Right renal pelvis (tissue), 4 donors: Measurements from ENCODE around the gene CDKL2. TPM values are rescaled to one million over a fixed set of nuclear protein-coding genes. Genes with fewer than 3 reads are reported as not detected.
"Not testable (repeated sequence)": the region's sequence is repeated elsewhere in the genome, so short reads cannot be mapped to it uniquely, and the experiment has no call there.

Source experiments
- DNase-seq, 4 donors: peaks; one replicate each; pipeline ENCODE4 v3.0.0-alpha.2; 2013; ENCODE audit warnings: low read depth in 4 of 4, low spot score in 3 of 4, missing footprints in 1 of 4
- polyA plus RNA-seq, 4 donors: library from polyadenylated mRNA; unstranded; fragments of 120-200 nt; gene quantifications; one replicate each; pipeline ENCODE4 v1.2.1, GENCODE V29; 2013; ENCODE audit not compliant: insufficient read length in 4 of 4

CDKL2 gene
- 10 to 100 TPM; 11.2 to 13.5 (median 12.6) TPM for polyA plus RNA-seq

GRCh38 chr4:75630174-75630936, at the start of gene CDKL2:
Gene CDKL2, minus strand, starts transcription at chr4:75630528. Its CDS starts 4,540 bp downstream, at chr4:75625988.
- DNase-seq = peak; percentile 75 to 79 (median 77)

GRCh38 chr4:75678965-75679364, 48.6 kb upstream of the CDKL2 start:
- DNase-seq = no peak

- no peak for DNase-seq
Observed at GRCh38 chr4:75678473-75678872, 48.1 kb upstream of the CDKL2 start.

GRCh38 chr4:75675004-75675531, 44.7 kb upstream of the CDKL2 start:
- DNase-seq = no peak

GRCh38 chr4:75673959-75674328, 43.6 kb upstream of the CDKL2 start:
- DNase-seq = peak in 1 of 4 donors; percentile 3

GRCh38 chr4:75673027-75673958, 43.0 kb upstream of the CDKL2 start, which contains the start of gene G3BP2:
Gene G3BP2, minus strand, starts transcription at chr4:75673411. Its CDS starts 11,386 bp downstream, at chr4:75662025.
- peak; percentile 96 to 97 (median 96) for DNase-seq

GRCh38 chr4:75672461-75673026, 42.2 kb upstream of the CDKL2 start:
- peak; percentile 42 to 58 (median 49) for DNase-seq

GRCh38 chr4:75671802-75672421, 41.6 kb upstream of the CDKL2 start:
- DNase-seq = peak in 1 of 4 donors; percentile 5

- no peak for DNase-seq
Observed at GRCh38 chr4:75668596-75668995, 38.3 kb upstream of the CDKL2 start.

GRCh38 chr4:75667636-75668035, 37.3 kb upstream of the CDKL2 start:
- not testable (repeated sequence) for DNase-seq

- no peak for DNase-seq
Observed at GRCh38 chr4:75666299-75666698, 36.0 kb upstream of the CDKL2 start.

GRCh38 chr4:75664604-75665003, 34.3 kb upstream of the CDKL2 start:
- DNase-seq = not testable (repeated sequence)

- DNase-seq = no peak
Observed at GRCh38 chr4:75662626-75663025, 32.3 kb upstream of the CDKL2 start.

GRCh38 chr4:75660491-75660890, 30.2 kb upstream of the CDKL2 start:
- no peak for DNase-seq

- DNase-seq = no peak
Observed at GRCh38 chr4:75659512-75660031, 29.2 kb upstream of the CDKL2 start.

- no peak for DNase-seq
Observed at GRCh38 chr4:75658876-75659275, 28.5 kb upstream of the CDKL2 start.

- no peak for DNase-seq
Observed at GRCh38 chr4:75655562-75655961, 25.2 kb upstream of the CDKL2 start.

GRCh38 chr4:75654905-75655304, 24.6 kb upstream of the CDKL2 start:
- no peak for DNase-seq

GRCh38 chr4:75653845-75654503, 23.6 kb upstream of the CDKL2 start:
- no peak for DNase-seq
